GM20000 (cell line): ENCODE measurements around the gene MED12L.

Source experiments
- DNase-seq: peaks from one replicate; pipeline ENCODE4 v3.0.0; 2012; ENCODE audit warnings: low spot score
- CTCF ChIP-seq: IDR thresholded peaks from 2 replicates; pipeline ENCODE4 v1.5.1; 2012; ENCODE audit warnings: mild to moderate bottlenecking, control low read depth; ENCODE audit errors: extremely low read depth, missing control alignments

MED12L gene

GRCh38 chr3:151293127-151293526 is 207.7 kb downstream of the MED12L start:
- DNase-seq = no peak
- TF ChIP-seq CTCF = no peak

- no peak for TF ChIP-seq CTCF
Measured at GRCh38 chr3:151296226-151296625, 210.8 kb downstream of the MED12L start.

GRCh38 chr3:151297429-151297828 is 212.0 kb downstream of the MED12L start:
- DNase-seq = no peak
- no peak for TF ChIP-seq CTCF

More at GRCh38 chr3:151296226-151296625, 210.8 kb downstream of the MED12L start:
- DNase-seq = no peak

- TF ChIP-seq CTCF = no peak
- no peak for DNase-seq
Measured at GRCh38 chr3:151299006-151299405, 213.5 kb downstream of the MED12L start.

GRCh38 chr3:151300539-151300938 is 215.1 kb downstream of the MED12L start:
- DNase-seq = no peak
- TF ChIP-seq CTCF = no peak

GRCh38 chr3:151301787-151302186 is 216.3 kb downstream of the MED12L start:
- TF ChIP-seq CTCF = no peak
- DNase-seq = no peak

GRCh38 chr3:151303751-151304150 is 218.3 kb downstream of the MED12L start:
- DNase-seq = no peak
- TF ChIP-seq CTCF = no peak
